ENCODE data around the gene CLIC4. TPM values are rescaled to one million over a fixed set of nuclear protein-coding genes. Genes with fewer than 3 reads are reported as not detected.
"Not testable (repeated sequence)": the region's sequence is repeated elsewhere in the genome, so short reads cannot be mapped to it uniquely, and the experiment has no call there.

CLIC4 gene
- total and polyA plus RNA-seq, 8 donors, result 53.5 to 372 (median 110) TPM

DNA sequence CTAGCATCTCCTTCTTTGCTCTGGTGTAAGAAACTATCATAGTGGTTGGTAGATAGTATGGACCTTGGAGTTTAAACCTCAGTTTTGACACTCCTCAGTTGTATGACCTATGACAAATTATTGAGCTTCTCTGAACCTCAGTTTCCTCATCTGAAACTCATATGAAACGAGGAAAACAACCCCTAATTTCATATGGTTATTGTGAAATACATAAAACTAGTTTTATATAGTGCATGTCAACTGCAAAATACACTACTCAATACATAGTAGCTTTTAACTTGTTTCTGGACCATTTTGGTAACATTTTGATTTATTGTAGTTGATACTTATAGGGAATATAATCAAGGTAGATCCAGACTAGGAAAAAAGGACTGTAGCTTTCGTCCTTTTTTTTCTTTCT is 32.9 kb downstream of the CLIC4 start:
- no peaks in the 10 kb centered on the region for H3K9me3 ChIP-seq
- H3K4me3 ChIP-seq, result no peak overlapping the region
- H3K27me3 ChIP-seq, result no peaks in the 10 kb centered on the region
- no peak for TF ChIP-seq EP300 (IDR thresholded peaks at IDR 0.05)
- no peak for TF ChIP-seq POLR2A (IDR thresholded peaks at IDR 0.05)
- no peak for TF ChIP-seq POLR2AphosphoS5 (IDR thresholded peaks at IDR 0.05)
- TF ChIP-seq, protein P1, sequence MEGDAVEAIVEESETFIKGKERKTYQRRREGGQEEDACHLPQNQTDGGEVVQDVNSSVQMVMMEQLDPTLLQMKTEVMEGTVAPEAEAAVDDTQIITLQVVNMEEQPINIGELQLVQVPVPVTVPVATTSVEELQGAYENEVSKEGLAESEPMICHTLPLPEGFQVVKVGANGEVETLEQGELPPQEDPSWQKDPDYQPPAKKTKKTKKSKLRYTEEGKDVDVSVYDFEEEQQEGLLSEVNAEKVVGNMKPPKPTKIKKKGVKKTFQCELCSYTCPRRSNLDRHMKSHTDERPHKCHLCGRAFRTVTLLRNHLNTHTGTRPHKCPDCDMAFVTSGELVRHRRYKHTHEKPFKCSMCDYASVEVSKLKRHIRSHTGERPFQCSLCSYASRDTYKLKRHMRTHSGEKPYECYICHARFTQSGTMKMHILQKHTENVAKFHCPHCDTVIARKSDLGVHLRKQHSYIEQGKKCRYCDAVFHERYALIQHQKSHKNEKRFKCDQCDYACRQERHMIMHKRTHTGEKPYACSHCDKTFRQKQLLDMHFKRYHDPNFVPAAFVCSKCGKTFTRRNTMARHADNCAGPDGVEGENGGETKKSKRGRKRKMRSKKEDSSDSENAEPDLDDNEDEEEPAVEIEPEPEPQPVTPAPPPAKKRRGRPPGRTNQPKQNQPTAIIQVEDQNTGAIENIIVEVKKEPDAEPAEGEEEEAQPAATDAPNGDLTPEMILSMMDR (IDR thresholded peaks at IDR 0.05), result no peak
- WGBS, 5 donors, result 77 to 88% (median 81%) methylated on average over 2 of the region's 2 CpGs
- peak overlapping the region in 1 of 5 donors; percentile 68 for H3K27ac ChIP-seq
- no peak for DNase-seq
- H3K36me3 ChIP-seq, result peaks cover 0 to 4% (median 0%) of the 10 kb centered on the region in 4 donors
- intact Hi-C loops (cut with DNase I; ENCODE audit: low total_unique reads), result no loop called here
- peaks cover 0 to 56% (median 28%) of the 10 kb centered on the region in 4 donors for H3K4me1 ChIP-seq

DNA sequence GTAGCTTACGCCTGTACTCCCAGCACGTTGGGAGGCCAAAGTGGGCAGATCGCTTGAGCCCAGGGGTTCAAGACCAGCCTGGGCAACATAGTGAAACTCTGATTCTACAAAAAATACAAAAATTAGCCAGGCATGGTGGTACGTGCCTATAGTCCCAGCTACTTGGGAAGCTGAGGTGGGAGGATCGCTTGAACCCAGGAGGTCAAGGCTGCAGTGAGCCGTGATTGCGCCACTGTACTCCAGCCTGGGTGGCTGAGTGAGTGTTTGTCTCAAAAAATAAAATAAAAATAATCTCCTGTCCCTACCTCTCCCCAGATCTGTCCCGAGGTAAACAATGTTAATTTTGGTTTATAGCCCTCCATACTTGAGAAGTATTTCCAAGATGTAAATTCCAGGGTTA is 34.0 kb downstream of the CLIC4 start:
- Histone ChIP-seq H3K4me1 (peaks cover 0 to 57% (median 29%) of the 10 kb centered on the region in 4 donors), H3K27ac (peak overlapping the region in 1 of 5 donors; percentile 68)
- H3K9me3 ChIP-seq; intact Hi-C loops (cut with DNase I; ENCODE audit: low total_unique reads); H3K4me3 ChIP-seq; H3K27me3 ChIP-seq; DNase-seq; H3K36me3 ChIP-seq: not testable (repeated sequence)
- 89 to 96% (median 93%) methylated on average over 8 of the region's 8 CpGs for WGBS, 5 donors

DNA sequence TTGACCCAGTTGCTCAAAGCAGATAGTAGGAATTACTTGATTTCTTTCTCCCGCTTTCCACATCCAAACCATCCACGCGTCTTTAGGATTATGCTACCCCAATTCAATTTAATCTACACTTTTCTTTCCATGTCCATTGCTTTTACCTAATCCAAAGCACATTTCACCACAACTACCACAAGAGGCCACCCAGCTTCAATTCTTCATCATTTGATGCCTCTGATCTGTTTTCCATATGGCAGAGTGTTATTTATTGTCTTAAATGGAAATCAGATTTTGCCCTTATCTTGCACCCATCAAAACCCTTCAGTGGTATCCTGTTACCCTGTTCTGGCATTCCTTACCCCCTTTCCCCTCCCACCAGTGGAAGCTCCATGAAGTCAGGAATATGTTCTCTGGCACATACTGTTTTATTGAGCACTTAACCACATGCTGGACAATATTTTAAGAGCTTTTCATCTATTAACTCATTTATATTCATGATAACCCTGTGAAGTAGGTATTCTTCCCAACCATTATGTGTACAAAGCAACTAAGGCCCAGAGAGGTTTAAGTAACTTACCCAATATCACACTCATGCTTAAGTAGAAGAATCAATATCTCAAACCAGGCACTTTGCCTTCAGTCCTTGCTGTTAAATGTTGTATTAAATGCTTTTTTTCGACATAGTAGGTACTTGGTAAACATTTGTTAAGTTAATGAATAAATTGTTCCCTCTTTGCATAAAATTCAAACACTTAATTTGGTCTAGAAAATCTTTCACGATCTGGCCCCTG is 34.6 kb downstream of the CLIC4 start:
- H3K36me3 ChIP-seq, result no peaks in the 10 kb centered on the region
- TF ChIP-seq, protein P1 (IDR thresholded peaks at IDR 0.05), result no peak
- TF ChIP-seq EP300 (IDR thresholded peaks at IDR 0.05), result no peak
- no peak for TF ChIP-seq POLR2A (IDR thresholded peaks at IDR 0.05)
- no peak for TF ChIP-seq POLR2AphosphoS5 (IDR thresholded peaks at IDR 0.05)
- no peaks in the 10 kb centered on the region for H3K27me3 ChIP-seq
- no peak for DNase-seq
- no peaks in the 10 kb centered on the region for H3K9me3 ChIP-seq
- no peak overlapping the region for H3K4me3 ChIP-seq
- H3K27ac ChIP-seq, result peak overlapping the region in 2 of 5 donors; percentile 5 to 68
- 85 to 93% (median 87%) methylated on average over 5 of the region's 5 CpGs for WGBS, 5 donors
- intact Hi-C loops (cut with DNase I; ENCODE audit: low total_unique reads), result no loop called here
- peaks cover under 1 to 63% (median 30%) of the 10 kb centered on the region in 4 donors for H3K4me1 ChIP-seq

DNA sequence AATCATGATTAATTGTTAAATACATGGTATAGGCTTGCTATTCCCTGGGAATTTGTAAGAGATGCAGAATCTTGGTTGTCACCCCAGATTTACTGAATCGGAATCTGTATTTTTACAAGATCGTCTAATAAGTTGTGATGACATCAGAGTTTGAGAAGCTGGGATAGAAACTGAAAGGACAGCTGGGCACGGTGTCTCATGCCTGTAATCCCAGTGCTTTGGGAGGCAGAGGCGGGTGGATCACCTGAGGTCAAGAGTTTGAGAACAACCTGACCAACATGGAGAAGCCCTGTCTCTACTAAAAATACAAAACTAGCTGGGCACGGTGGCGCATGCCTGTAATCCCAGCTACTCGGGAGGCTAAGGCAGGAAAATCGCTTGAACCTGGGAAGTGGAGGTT is 35.4 kb downstream of the CLIC4 start:
- H3K4me3 ChIP-seq; H3K27me3 ChIP-seq; intact Hi-C loops (cut with DNase I; ENCODE audit: low total_unique reads); H3K9me3 ChIP-seq; DNase-seq; H3K36me3 ChIP-seq: not testable (repeated sequence)
- H3K4me1 ChIP-seq, result peaks cover 7 to 70% (median 35%) of the 10 kb centered on the region in 4 donors
- H3K27ac ChIP-seq, result peak overlapping the region in 2 of 5 donors; percentile 5 to 68
- 80 to 89% (median 88%) methylated on average over 8 of the region's 8 CpGs for WGBS, 5 donors

DNA sequence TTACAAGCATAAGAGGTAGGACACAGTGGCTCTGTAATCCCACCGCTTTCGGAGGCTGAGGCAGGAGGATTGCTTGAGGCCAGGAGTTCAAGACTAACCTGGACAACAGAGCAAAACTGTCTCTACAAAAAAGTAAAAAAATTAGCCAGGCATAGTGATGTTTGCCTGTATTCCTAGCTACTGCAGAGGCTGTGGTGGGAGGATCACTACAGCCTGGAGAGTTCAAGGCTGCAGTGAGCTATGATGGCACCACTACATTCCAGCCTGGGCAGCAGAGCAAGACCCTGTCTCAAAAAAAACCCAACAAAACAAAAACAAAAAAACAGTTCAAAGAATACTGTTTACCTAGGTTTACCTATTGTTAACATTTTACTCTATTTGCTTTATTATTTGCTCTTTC is 37.4 kb downstream of the CLIC4 start:
- intact Hi-C loops (cut with DNase I; ENCODE audit: low total_unique reads), result no loop called here
- Histone ChIP-seq H3K9me3 (no peaks in the 10 kb centered on the region), H3K27me3 (no peaks in the 10 kb centered on the region), H3K27ac (peak overlapping the region in 1 of 5 donors; percentile 27), H3K4me3 (no peak overlapping the region), H3K4me1 (peaks cover 10 to 75% (median 35%) of the 10 kb centered on the region in 4 donors), H3K36me3 (no peaks in the 10 kb centered on the region)
- 93 to 100% (median 98%) methylated on average over 2 of the region's 2 CpGs for WGBS, 5 donors
- DNase-seq, result no peak
- TF ChIP-seq, protein P1 (IDR thresholded peaks at IDR 0.05), result no peak
- TF ChIP-seq EP300 (IDR thresholded peaks at IDR 0.05), result no peak
- no peak for TF ChIP-seq POLR2A (IDR thresholded peaks at IDR 0.05)
- TF ChIP-seq POLR2AphosphoS5 (IDR thresholded peaks at IDR 0.05), result no peak
